ENCODE measurements around the gene UTF1. TPM values are rescaled to one million over a fixed set of nuclear protein-coding genes. Genes with fewer than 3 reads are reported as not detected.
A peak's percentile ranks its signal among the peaks of the same experiment; 100 is the strongest.
"Not testable (repeated sequence)": the region's sequence is repeated elsewhere in the genome, so short reads cannot be mapped to it uniquely, and the experiment has no call there.

The UTF1 gene
- polyA plus RNA-seq, 4 donors, result not detected

DNA sequence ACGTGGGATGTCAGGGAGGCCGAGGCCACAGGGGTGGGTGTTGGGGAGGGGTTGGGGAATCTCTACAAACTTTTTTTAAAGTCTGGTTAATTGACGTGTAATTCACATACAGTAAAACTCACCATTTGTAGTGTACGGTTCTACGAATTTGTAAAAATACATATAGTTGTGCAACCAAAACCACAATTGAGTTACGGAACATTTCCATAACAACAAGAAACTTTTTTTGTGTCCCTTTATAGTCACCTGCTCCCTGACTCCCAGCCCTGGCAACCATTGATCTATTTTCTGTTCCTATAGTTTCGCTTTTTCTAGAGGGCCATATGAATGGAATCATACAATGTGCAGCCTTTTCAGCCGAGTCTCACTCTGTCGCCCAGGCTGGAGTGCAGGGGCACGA, 4.8 kb downstream of the UTF1 start:
- Histone ChIP-seq H3K27me3 (ENCODE audit: control insufficient read depth in 3 of 3, insufficient read depth in 3 of 3, low read length in 3 of 3) (peaks cover 39 to 79% (median 40%) of the 10 kb centered on the region in 3 donors), H3K4me1 (ENCODE audit: control insufficient read depth in 3 of 3, insufficient read depth in 2 of 3, low read depth in 1 of 3, low read length in 2 of 3) (peaks cover 0 to 27% (median 0%) of the 10 kb centered on the region in 3 donors)
- not testable (repeated sequence) for H3K9me3 ChIP-seq (ENCODE audit: control insufficient read depth in 2 of 2, insufficient read depth in 1 of 2, low read depth in 1 of 2, low read length in 1 of 2); H3K36me3 ChIP-seq (ENCODE audit: control insufficient read depth in 3 of 3, insufficient read depth in 2 of 3, low read depth in 1 of 3, low read length in 3 of 3); DNase-seq; H3K4me3 ChIP-seq (ENCODE audit: low read depth in 1 of 3, low read length in 3 of 3); FAIRE-seq; H3K27ac ChIP-seq (ENCODE audit: low read depth in 1 of 3, low read length in 2 of 3)
- WGBS, 3 donors, result 41 to 58% (median 49%) methylated on average over 7 to 8 of the region's 10 CpGs

- Histone ChIP-seq H3K36me3 (ENCODE audit: control insufficient read depth in 3 of 3, insufficient read depth in 2 of 3, low read depth in 1 of 3, low read length in 3 of 3) (no peaks in the 10 kb centered on the region), H3K27ac (ENCODE audit: low read depth in 1 of 3, low read length in 2 of 3) (no peak overlapping the region), H3K4me3 (ENCODE audit: low read depth in 1 of 3, low read length in 3 of 3) (peak overlapping the region in 1 of 3 donors; percentile 12), H3K27me3 (ENCODE audit: control insufficient read depth in 3 of 3, insufficient read depth in 3 of 3, low read length in 3 of 3) (peaks cover 34 to 77% (median 43%) of the 10 kb centered on the region in 3 donors), H3K4me1 (ENCODE audit: control insufficient read depth in 3 of 3, insufficient read depth in 2 of 3, low read depth in 1 of 3, low read length in 2 of 3) (peaks cover 0 to 27% (median 0%) of the 10 kb centered on the region in 3 donors), H3K9me3 (ENCODE audit: control insufficient read depth in 2 of 2, insufficient read depth in 1 of 2, low read depth in 1 of 2, low read length in 1 of 2) (no peaks in the 10 kb centered on the region)
- peak in 1 of 2 donors; percentile 42 for DNase-seq
- 4 to 6% (median 6%) methylated on average over 35 to 48 of the region's 48 CpGs for WGBS, 3 donors
- no peak for FAIRE-seq
Measured at GRCh38 chr10:133235265-133235855, 5.3 kb downstream of the UTF1 start.

- WGBS, 3 donors, result 2 to 6% (median 5%) methylated on average over 17 to 18 of the region's 18 CpGs
- Histone ChIP-seq H3K4me3 (ENCODE audit: low read depth in 1 of 3, low read length in 3 of 3) (no peak overlapping the region), H3K9me3 (ENCODE audit: control insufficient read depth in 2 of 2, insufficient read depth in 1 of 2, low read depth in 1 of 2, low read length in 1 of 2) (no peaks in the 10 kb centered on the region), H3K27ac (ENCODE audit: low read depth in 1 of 3, low read length in 2 of 3) (no peak overlapping the region), H3K27me3 (ENCODE audit: control insufficient read depth in 3 of 3, insufficient read depth in 3 of 3, low read length in 3 of 3) (peaks cover 31 to 77% (median 44%) of the 10 kb centered on the region in 3 donors), H3K4me1 (ENCODE audit: control insufficient read depth in 3 of 3, insufficient read depth in 2 of 3, low read depth in 1 of 3, low read length in 2 of 3) (peaks cover 0 to 31% (median 0%) of the 10 kb centered on the region in 3 donors), H3K36me3 (ENCODE audit: control insufficient read depth in 3 of 3, insufficient read depth in 2 of 3, low read depth in 1 of 3, low read length in 3 of 3) (no peaks in the 10 kb centered on the region)
- DNase-seq (no peak), FAIRE-seq (no peak)
Measured at GRCh38 chr10:133235932-133236331, 5.9 kb downstream of the UTF1 start.

DNA sequence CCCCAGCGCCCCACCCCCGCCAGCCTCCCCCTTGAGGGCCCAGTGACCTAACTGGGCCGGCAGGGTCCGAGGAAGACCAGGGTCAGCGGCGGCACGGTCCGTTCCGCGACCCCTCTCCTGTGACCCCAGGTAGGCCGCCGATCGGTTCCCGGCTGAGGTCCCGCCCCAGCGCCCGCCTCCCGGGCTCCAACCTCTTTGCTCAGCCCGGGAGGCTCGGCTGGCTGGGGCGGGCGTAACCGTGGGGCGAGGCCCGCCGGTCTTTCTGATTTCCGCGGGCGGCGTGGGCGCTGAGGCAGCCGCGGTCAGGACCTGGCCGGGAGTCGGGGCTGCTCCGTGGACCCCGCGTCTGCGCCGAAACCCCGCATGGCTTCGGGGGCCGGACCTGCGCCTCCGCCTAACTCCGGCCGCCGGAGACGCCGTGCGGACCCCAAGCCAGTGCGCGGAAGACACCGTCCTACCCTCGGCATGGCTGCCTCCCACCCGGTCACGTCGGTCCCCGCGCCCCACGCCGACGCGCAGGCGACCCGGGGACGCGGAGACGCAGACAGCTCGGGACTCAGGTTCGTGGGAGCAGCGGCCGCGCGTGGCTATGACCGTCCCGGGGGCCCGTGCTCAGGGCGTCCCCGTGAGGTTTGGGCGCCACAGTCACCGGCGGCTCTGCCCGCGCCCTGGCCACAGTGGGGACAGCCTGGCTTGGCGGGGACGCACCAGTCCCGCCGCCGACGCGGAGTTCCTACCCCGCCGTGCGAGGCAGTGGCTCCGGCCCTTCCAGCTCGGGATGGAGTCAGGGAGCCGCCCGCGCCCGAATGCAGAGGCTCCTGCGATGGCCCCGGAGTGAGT, 6.6 kb downstream of the UTF1 start:
- H3K4me1 ChIP-seq (ENCODE audit: control insufficient read depth in 3 of 3, insufficient read depth in 2 of 3, low read depth in 1 of 3, low read length in 2 of 3), result peaks cover 0 to 33% (median 0%) of the 10 kb centered on the region in 3 donors
- no peaks in the 10 kb centered on the region for H3K36me3 ChIP-seq (ENCODE audit: control insufficient read depth in 3 of 3, insufficient read depth in 2 of 3, low read depth in 1 of 3, low read length in 3 of 3)
- H3K9me3 ChIP-seq (ENCODE audit: control insufficient read depth in 2 of 2, insufficient read depth in 1 of 2, low read depth in 1 of 2, low read length in 1 of 2), result no peaks in the 10 kb centered on the region
- H3K4me3 ChIP-seq (ENCODE audit: low read depth in 1 of 3, low read length in 3 of 3), result peak overlapping the region in 1 of 3 donors; percentile 8
- 2 to 3% (median 3%) methylated on average over 76 to 103 of the region's 103 CpGs for WGBS, 3 donors
- H3K27ac ChIP-seq (ENCODE audit: low read depth in 1 of 3, low read length in 2 of 3), result no peak overlapping the region
- FAIRE-seq (no peak), DNase-seq (no peak)
- H3K27me3 ChIP-seq (ENCODE audit: control insufficient read depth in 3 of 3, insufficient read depth in 3 of 3, low read length in 3 of 3), result peaks cover 31 to 72% (median 43%) of the 10 kb centered on the region in 3 donors

GRCh38 chr10:133237241-133237587, 7.2 kb downstream of the UTF1 start:
- FAIRE-seq (no peak), DNase-seq (no peak)
- H3K4me3 ChIP-seq (ENCODE audit: low read depth in 1 of 3, low read length in 3 of 3), result peak overlapping the region in 1 of 3 donors; percentile 8
- 5 to 8% (median 6%) methylated on average over 22 to 32 of the region's 32 CpGs for WGBS, 3 donors
- H3K9me3 ChIP-seq (ENCODE audit: control insufficient read depth in 2 of 2, insufficient read depth in 1 of 2, low read depth in 1 of 2, low read length in 1 of 2), result no peaks in the 10 kb centered on the region
- H3K4me1 ChIP-seq (ENCODE audit: control insufficient read depth in 3 of 3, insufficient read depth in 2 of 3, low read depth in 1 of 3, low read length in 2 of 3), result peaks cover 0 to 38% (median 0%) of the 10 kb centered on the region in 3 donors
- peaks cover 31 to 68% (median 41%) of the 10 kb centered on the region in 3 donors for H3K27me3 ChIP-seq (ENCODE audit: control insufficient read depth in 3 of 3, insufficient read depth in 3 of 3, low read length in 3 of 3)
- H3K27ac ChIP-seq (ENCODE audit: low read depth in 1 of 3, low read length in 2 of 3), result no peak overlapping the region
- H3K36me3 ChIP-seq (ENCODE audit: control insufficient read depth in 3 of 3, insufficient read depth in 2 of 3, low read depth in 1 of 3, low read length in 3 of 3), result no peaks in the 10 kb centered on the region

- H3K27me3 ChIP-seq (ENCODE audit: control insufficient read depth in 3 of 3, insufficient read depth in 3 of 3, low read length in 3 of 3), result peaks cover 31 to 63% (median 38%) of the 10 kb centered on the region in 3 donors
- no peak for FAIRE-seq
- peak within 1 kb of the TSS in 1 of 3 donors; percentile 8 for H3K4me3 ChIP-seq (ENCODE audit: low read depth in 1 of 3, low read length in 3 of 3)
Measured at GRCh38 chr10:133237588-133238465, 7.8 kb downstream of the UTF1 start, which contains the start of gene VENTX. TSS of gene VENTX (plus strand) at chr10:133237855. CDS start at chr10:133237915, 60 bp downstream.

GRCh38 chr10:133238466-133238804, 8.4 kb downstream of the UTF1 start:
- H3K4me1 ChIP-seq (ENCODE audit: control insufficient read depth in 3 of 3, insufficient read depth in 2 of 3, low read depth in 1 of 3, low read length in 2 of 3), result peaks cover 0 to 50% (median 0%) of the 10 kb centered on the region in 3 donors
- WGBS, 3 donors, result 20 to 32% (median 28%) methylated on average over 15 of the region's 15 CpGs
- no peak overlapping the region for H3K27ac ChIP-seq (ENCODE audit: low read depth in 1 of 3, low read length in 2 of 3)
- FAIRE-seq, result no peak
- no peak overlapping the region for H3K4me3 ChIP-seq (ENCODE audit: low read depth in 1 of 3, low read length in 3 of 3)
- peaks cover 31 to 57% (median 40%) of the 10 kb centered on the region in 3 donors for H3K27me3 ChIP-seq (ENCODE audit: control insufficient read depth in 3 of 3, insufficient read depth in 3 of 3, low read length in 3 of 3)
- H3K9me3 ChIP-seq (ENCODE audit: control insufficient read depth in 2 of 2, insufficient read depth in 1 of 2, low read depth in 1 of 2, low read length in 1 of 2), result no peaks in the 10 kb centered on the region
- DNase-seq, result no peak
- H3K36me3 ChIP-seq (ENCODE audit: control insufficient read depth in 3 of 3, insufficient read depth in 2 of 3, low read depth in 1 of 3, low read length in 3 of 3), result no peaks in the 10 kb centered on the region

More at GRCh38 chr10:133237588-133238465, 7.8 kb downstream of the UTF1 start, which contains the start of gene VENTX:
- no peaks in the 10 kb centered on the region for H3K9me3 ChIP-seq (ENCODE audit: control insufficient read depth in 2 of 2, insufficient read depth in 1 of 2, low read depth in 1 of 2, low read length in 1 of 2)
- WGBS, 3 donors, result 5 to 12% (median 10%) methylated on average over 47 to 60 of the region's 60 CpGs
- peaks cover 0 to 44% (median 0%) of the 10 kb centered on the region in 3 donors for H3K4me1 ChIP-seq (ENCODE audit: control insufficient read depth in 3 of 3, insufficient read depth in 2 of 3, low read depth in 1 of 3, low read length in 2 of 3)
- H3K27ac ChIP-seq (ENCODE audit: low read depth in 1 of 3, low read length in 2 of 3), result no peak within 1 kb of the TSS
- H3K36me3 ChIP-seq (ENCODE audit: control insufficient read depth in 3 of 3, insufficient read depth in 2 of 3, low read depth in 1 of 3, low read length in 3 of 3), result no peaks in the 10 kb centered on the region
- DNase-seq, result no peak

GRCh38 chr10:133239990-133240389, 10.0 kb downstream of the UTF1 start:
- 76 to 85% (median 78%) methylated on average over 14 to 15 of the region's 15 CpGs for WGBS, 3 donors
- DNase-seq (no peak), FAIRE-seq (no peak)
- Histone ChIP-seq H3K36me3 (ENCODE audit: control insufficient read depth in 3 of 3, insufficient read depth in 2 of 3, low read depth in 1 of 3, low read length in 3 of 3) (no peaks in the 10 kb centered on the region), H3K4me1 (ENCODE audit: control insufficient read depth in 3 of 3, insufficient read depth in 2 of 3, low read depth in 1 of 3, low read length in 2 of 3) (peaks cover 0 to 60% (median 0%) of the 10 kb centered on the region in 3 donors), H3K27ac (ENCODE audit: low read depth in 1 of 3, low read length in 2 of 3) (no peak overlapping the region), H3K4me3 (ENCODE audit: low read depth in 1 of 3, low read length in 3 of 3) (no peak overlapping the region), H3K9me3 (ENCODE audit: control insufficient read depth in 2 of 2, insufficient read depth in 1 of 2, low read depth in 1 of 2, low read length in 1 of 2) (no peaks in the 10 kb centered on the region), H3K27me3 (ENCODE audit: control insufficient read depth in 3 of 3, insufficient read depth in 3 of 3, low read length in 3 of 3) (peaks cover 31 to 48% (median 35%) of the 10 kb centered on the region in 3 donors)

Measured in small intestine (tissue), 7 donors.